Breast epithelium (tissue), 4 donors: Measurements from ENCODE around the gene CDC20B. TPM values are rescaled to one million over a fixed set of nuclear protein-coding genes. Genes with fewer than 3 reads are reported as not detected.
"Not testable (repeated sequence)": the region's sequence is repeated elsewhere in the genome, so short reads cannot be mapped to it uniquely, and the experiment has no call there.

Source experiments
- DNase-seq, 2 donors: peaks; one replicate each; pipeline ENCODE4 v3.0.0-alpha.2; 2019; ENCODE audit warnings: low spot score in 2 of 2
- H3K27ac ChIP-seq, 2 donors: fragments of 200-600 bp; sonication (generic) in 1 of 2; one replicate each; pipeline ENCODE4 v1.5.1; 2016 to 2019; ENCODE audit warnings: mild to moderate bottlenecking in 1 of 2
- H3K27me3 ChIP-seq, 2 donors: fragments of 200-600 bp; sonication (generic) in 1 of 2; one replicate each; pipeline versions ENCODE4 v1.5.1 to v1.6.0; 2017 to 2019; ENCODE audit warnings: control low read depth in 1 of 2, mild to moderate bottlenecking in 1 of 2
- H3K36me3 ChIP-seq: fragments of 200-600 bp; one replicate; pipeline ENCODE4 v1.5.1; 2019
- H3K4me1 ChIP-seq, 2 donors: fragments of 200-600 bp; sonication (generic); one replicate each; pipeline ENCODE4 v1.5.1; 2016 to 2019; ENCODE audit warnings: control low read depth in 1 of 2
- H3K4me3 ChIP-seq, 3 donors: fragments of 200-600 bp; sonication (generic); 1 replicate in 2 of 3; 2 replicates in 1 of 3; pipeline ENCODE4 v1.5.1; 2016 to 2019; ENCODE audit warnings: mild to moderate bottlenecking in 3 of 3, moderate library complexity in 2 of 3
- H3K9me3 ChIP-seq, 2 donors: fragments of 200-600 bp; sonication (generic) in 1 of 2; one replicate each; pipeline ENCODE4 v1.5.1; 2016 to 2019; ENCODE audit warnings: control low read depth in 1 of 2
- CTCF ChIP-seq, 3 donors: fragments of 450-650 bp; IDR thresholded peaks; one replicate each; pipeline ENCODE4 v1.5.1; 2016 to 2017; ENCODE audit warnings: antibody characterized with exemption in 3 of 3, mild to moderate bottlenecking in 3 of 3, moderate library complexity in 3 of 3
- POLR2A ChIP-seq: fragments of 450-650 bp; IDR thresholded peaks from one replicate; pipeline ENCODE4 v1.6.1; 2016; ENCODE audit warnings: antibody characterized with exemption, mild to moderate bottlenecking, moderate library complexity
- POLR2AphosphoS5 ChIP-seq, 3 donors: sonication (generic); formaldehyde crosslinking; IDR thresholded peaks; one replicate each; pipeline ENCODE4 v1.6.1; 2017; ENCODE audit warnings: antibody characterized with exemption in 3 of 3
- intact Hi-C: fragments of 100-400 bp; cut with DNase I; formaldehyde crosslinking; loops from one replicate; pipeline ENCODE4 v1.15.1; 2023; ENCODE audit warnings: low total_unique reads
- total RNA-seq, 3 donors: library from RNA; depleted of rRNA; stranded (reverse); fragments of >200 nt; gene quantifications; one replicate each; pipeline ENCODE4 v1.1.0, GENCODE V29; 2016

Gene CDC20B
- total RNA-seq, 3 donors from 2014 or later, result not detected

GRCh38 chr5:55113327-55113726 is 59.6 kb downstream of the CDC20B start:
- DNase-seq, result no peak

GRCh38 chr5:55110217-55110616 is 62.8 kb downstream of the CDC20B start:
- intact Hi-C loops, result no loop called here
- no peak for TF ChIP-seq POLR2A
- TF ChIP-seq CTCF (IDR thresholded peaks at IDR 0.05), result no peak
- TF ChIP-seq POLR2AphosphoS5 (IDR thresholded peaks at IDR 0.05), result no peak
- Histone ChIP-seq H3K4me1 (no peaks in the 10 kb centered on the region), H3K36me3 (no peaks in the 10 kb centered on the region), H3K9me3 (no peaks in the 10 kb centered on the region), H3K27ac (no peak overlapping the region), H3K27me3 (no peaks in the 10 kb centered on the region), H3K4me3 (no peak overlapping the region)
- no peak for DNase-seq

More at GRCh38 chr5:55113327-55113726, 59.6 kb downstream of the CDC20B start:
- Histone ChIP-seq H3K27me3 (no peaks in the 10 kb centered on the region), H3K4me1 (no peaks in the 10 kb centered on the region), H3K27ac (no peak overlapping the region), H3K4me3 (no peak overlapping the region), H3K36me3 (no peaks in the 10 kb centered on the region), H3K9me3 (no peaks in the 10 kb centered on the region)
- intact Hi-C loops, result no loop called here
- TF ChIP-seq CTCF (IDR thresholded peaks at IDR 0.05), result no peak
- TF ChIP-seq POLR2A, result no peak

- H3K36me3 ChIP-seq, result no peaks in the 10 kb centered on the region
- TF ChIP-seq POLR2AphosphoS5 (IDR thresholded peaks at IDR 0.05) (no peak), POLR2A (no peak), CTCF (IDR thresholded peaks at IDR 0.05) (no peak)
- intact Hi-C loops, result no loop called here
- no peaks in the 10 kb centered on the region for H3K4me1 ChIP-seq
- no peak overlapping the region for H3K27ac ChIP-seq
- H3K27me3 ChIP-seq, result no peaks in the 10 kb centered on the region
- no peaks in the 10 kb centered on the region for H3K9me3 ChIP-seq
- H3K4me3 ChIP-seq, result no peak overlapping the region
- no peak for DNase-seq
Observed at GRCh38 chr5:55108661-55109060, 64.3 kb downstream of the CDC20B start.

GRCh38 chr5:55105976-55106375 is 67.0 kb downstream of the CDC20B start:
- intact Hi-C loops, H3K4me3 ChIP-seq, DNase-seq, H3K27me3 ChIP-seq, H3K4me1 ChIP-seq, H3K36me3 ChIP-seq, H3K27ac ChIP-seq, H3K9me3 ChIP-seq: not testable (repeated sequence)

- no peaks in the 10 kb centered on the region for H3K36me3 ChIP-seq
- no peaks in the 10 kb centered on the region for H3K27me3 ChIP-seq
- no peaks in the 10 kb centered on the region for H3K4me1 ChIP-seq
- H3K27ac ChIP-seq, result no peak overlapping the region
- intact Hi-C loops, result no loop called here
- DNase-seq, result no peak
- TF ChIP-seq CTCF (IDR thresholded peaks at IDR 0.05) (no peak), POLR2AphosphoS5 (IDR thresholded peaks at IDR 0.05) (no peak), POLR2A (no peak)
- H3K4me3 ChIP-seq, result no peak overlapping the region
- no peaks in the 10 kb centered on the region for H3K9me3 ChIP-seq
Observed at GRCh38 chr5:55104946-55105701, 67.9 kb downstream of the CDC20B start.
